Spleen (tissue), 11 donors: ENCODE measurements around the gene VN1R2. TPM values are rescaled to one million over a fixed set of nuclear protein-coding genes. Genes with fewer than 3 reads are reported as not detected.
"Not testable (repeated sequence)": the region's sequence is repeated elsewhere in the genome, so short reads cannot be mapped to it uniquely, and the experiment has no call there.

Experiments
- DNase-seq: peaks from one replicate; pipeline ENCODE4 v3.0.0-alpha.2; 2020
- H3K27ac ChIP-seq, 8 donors: fragments of 200-600 bp; sonication (generic) in 7 of 8; 1 replicate in 4 of 8; 2 replicates in 4 of 8; pipeline versions ENCODE4 v1.5.0 to v1.8.0; 2016 to 2021; ENCODE audit warnings: inconsistent platforms in 4 of 8, mild to moderate bottlenecking in 4 of 8, moderate library complexity in 1 of 8
- H3K27me3 ChIP-seq, 7 donors: fragments of 200-600 bp; sonication (generic) in 6 of 7; replicated peaks in 1 of 7; 1 replicate in 4 of 7; 2 replicates in 3 of 7; pipeline versions ENCODE4 v1.5.0 to v1.8.0; 2016 to 2021; ENCODE audit warnings: inconsistent platforms in 3 of 7, mild to moderate bottlenecking in 1 of 7
- H3K36me3 ChIP-seq, 6 donors: fragments of 200-600 bp; sonication (generic) in 5 of 6; 1 replicate in 4 of 6; 2 replicates in 2 of 6; pipeline versions ENCODE4 v1.5.0 to v1.8.0; 2016 to 2021; ENCODE audit warnings: inconsistent platforms in 2 of 6
- H3K4me1 ChIP-seq, 6 donors: fragments of 200-600 bp; sonication (generic) in 5 of 6; 1 replicate in 3 of 6; 2 replicates in 3 of 6; pipeline versions ENCODE4 v1.5.0 to v1.8.0; 2016 to 2021; ENCODE audit warnings: inconsistent platforms in 3 of 6
- H3K4me3 ChIP-seq, 8 donors: fragments of 200-600 bp; sonication (generic) in 7 of 8; 1 replicate in 4 of 8; 2 replicates in 4 of 8; pipeline versions ENCODE4 v1.5.0 to v1.8.0; 2016 to 2021; ENCODE audit warnings: inconsistent platforms in 4 of 8, mild to moderate bottlenecking in 4 of 8, moderate library complexity in 2 of 8
- H3K9me3 ChIP-seq, 8 donors: fragments of 200-600 bp; sonication (generic) in 7 of 8; 1 replicate in 4 of 8; 2 replicates in 4 of 8; pipeline versions ENCODE4 v1.5.0 to v1.8.0; 2016 to 2021; ENCODE audit warnings: inconsistent platforms in 4 of 8
- POLR2A ChIP-seq, 3 donors: fragments of 450-650 bp; IDR thresholded peaks; one replicate each; pipeline ENCODE4 v1.5.1; 2017; ENCODE audit warnings: antibody characterized with exemption in 3 of 3, mild to moderate bottlenecking in 1 of 3
- POLR2AphosphoS5 ChIP-seq, 3 donors: sonication (generic); formaldehyde crosslinking; IDR thresholded peaks; one replicate each; pipeline ENCODE4 v1.5.1; 2017; ENCODE audit warnings: antibody characterized with exemption in 3 of 3
- WGBS, 5 donors: extraction: QIAGEN DNeasy Blood & Tissue Kit in 3 of 5; methylation state at CpG; one replicate each; pipeline versions ENCODE4 v1.1.5 to v1.1.7; 2013 to 2018; 5-methylcytosine and 5-hydroxymethylcytosine counted together
- intact Hi-C: fragments of 100-400 bp; cut with DNase I; formaldehyde crosslinking; loops from one replicate; pipeline ENCODE4 v1.15.0; 2023; ENCODE audit warnings: low total_unique reads
- polyA plus RNA-seq, 3 donors: library from polyadenylated mRNA; stranded (reverse); fragments of 200-250 nt; gene quantifications; one replicate each; pipeline ENCODE4 v1.2.1, GENCODE V29; 2013
- total RNA-seq, 7 donors: library from RNA; depleted of rRNA in 3 of 7; stranded (reverse); fragments of >200 nt in 3 of 7; fragmentation: NEBNext Ultra II Directional in 4 of 7; extraction: Animal tissue kit (Norgen Biotek cat#: 25700) in 4 of 7; gene quantifications; one replicate each; pipeline versions ENCODE4 v1.1.0 to v1.2.1, GENCODE V29; 2016 to 2021
- TF ChIP-seq, protein P1 (sequence below), 11 experiments: fragments of 200-600 bp in 7 of 11; fragments of 450-650 bp in 4 of 11; sonication (generic) in 4 of 11; IDR thresholded peaks in 8 of 11; conservative IDR thresholded peaks in 3 of 11; 1 replicate in 7 of 11; 2 replicates in 4 of 11; pipeline versions ENCODE4 v1.4.0 to v1.8.0; 2016 to 2021; ENCODE audit warnings: antibody characterized with exemption in 11 of 11, inconsistent platforms in 4 of 11, mild to moderate bottlenecking in 1 of 11
- donor health status: healthy with polysubstance abuse.
- donor health status: DM: no; HTN: no; CAD: no; lungs with moderate emphysema.
- donor health status: DM: no; HTN: no; CAD: no.
- donor health status: Bipolar disorder and iron deficiency.
- donor health status: healthy.
- donor health status: DM: no; HTN: no; CAD: no.
- donor health status: DM: yes; HTN: yes; CAD: no.

Gene VN1R2
- total and polyA plus RNA-seq, 10 donors = not detected

DNA sequence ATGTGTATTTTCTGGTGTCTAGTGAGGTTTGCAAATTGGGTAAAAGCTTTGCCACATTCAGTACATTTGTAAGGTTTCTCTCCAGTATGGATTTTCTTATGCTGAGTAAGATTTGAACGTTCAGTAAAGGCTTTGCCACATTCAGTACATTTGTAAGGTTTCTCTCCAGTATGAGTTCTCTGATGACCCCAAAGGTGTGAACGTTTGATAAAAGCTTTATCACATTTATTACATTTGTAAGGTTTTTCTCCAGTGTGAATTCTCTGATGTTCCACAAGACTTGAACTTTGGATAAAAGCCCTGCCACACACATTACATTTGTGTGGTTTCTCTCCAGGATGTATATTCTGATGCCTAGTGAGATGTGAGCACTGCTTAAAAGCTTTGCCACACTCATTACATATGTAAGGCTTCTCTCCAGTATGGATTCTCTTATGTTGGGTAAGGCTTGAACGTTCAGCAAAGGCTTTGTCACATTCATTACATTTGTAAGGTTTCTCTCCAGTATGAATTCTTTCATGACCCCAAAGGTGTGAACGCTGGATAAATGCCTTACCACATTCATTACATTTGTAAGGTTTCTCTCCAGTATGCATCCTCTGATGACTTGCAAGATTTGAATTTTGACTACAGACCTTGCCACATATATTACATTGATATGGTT is 20.8 kb upstream of the VN1R2 start:
- WGBS, 5 donors = 87 to 99% (median 90%) methylated on average over 4 of the region's 4 CpGs
- H3K4me3 ChIP-seq = no peak overlapping the region
- no peaks in the 10 kb centered on the region for H3K4me1 ChIP-seq
- H3K36me3 ChIP-seq = peaks cover 14 to 54% (median 49%) of the 10 kb centered on the region in 6 donors
- H3K9me3 ChIP-seq = peaks cover 58 to 100% (median 100%) of the 10 kb centered on the region in 8 donors
- no peak for DNase-seq
- no peak overlapping the region for H3K27ac ChIP-seq
- TF ChIP-seq POLR2A (IDR thresholded peaks at IDR 0.05) = no peak
- TF ChIP-seq POLR2AphosphoS5 (IDR thresholded peaks at IDR 0.05) = no peak
- TF ChIP-seq, protein P1, sequence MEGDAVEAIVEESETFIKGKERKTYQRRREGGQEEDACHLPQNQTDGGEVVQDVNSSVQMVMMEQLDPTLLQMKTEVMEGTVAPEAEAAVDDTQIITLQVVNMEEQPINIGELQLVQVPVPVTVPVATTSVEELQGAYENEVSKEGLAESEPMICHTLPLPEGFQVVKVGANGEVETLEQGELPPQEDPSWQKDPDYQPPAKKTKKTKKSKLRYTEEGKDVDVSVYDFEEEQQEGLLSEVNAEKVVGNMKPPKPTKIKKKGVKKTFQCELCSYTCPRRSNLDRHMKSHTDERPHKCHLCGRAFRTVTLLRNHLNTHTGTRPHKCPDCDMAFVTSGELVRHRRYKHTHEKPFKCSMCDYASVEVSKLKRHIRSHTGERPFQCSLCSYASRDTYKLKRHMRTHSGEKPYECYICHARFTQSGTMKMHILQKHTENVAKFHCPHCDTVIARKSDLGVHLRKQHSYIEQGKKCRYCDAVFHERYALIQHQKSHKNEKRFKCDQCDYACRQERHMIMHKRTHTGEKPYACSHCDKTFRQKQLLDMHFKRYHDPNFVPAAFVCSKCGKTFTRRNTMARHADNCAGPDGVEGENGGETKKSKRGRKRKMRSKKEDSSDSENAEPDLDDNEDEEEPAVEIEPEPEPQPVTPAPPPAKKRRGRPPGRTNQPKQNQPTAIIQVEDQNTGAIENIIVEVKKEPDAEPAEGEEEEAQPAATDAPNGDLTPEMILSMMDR (IDR thresholded peaks at IDR 0.05 in 8 of 11, conservative IDR thresholded peaks at IDR 0.05 in 3 of 11) = no peak
- intact Hi-C loops = no loop called here
- H3K27me3 ChIP-seq = no peaks in the 10 kb centered on the region

DNA sequence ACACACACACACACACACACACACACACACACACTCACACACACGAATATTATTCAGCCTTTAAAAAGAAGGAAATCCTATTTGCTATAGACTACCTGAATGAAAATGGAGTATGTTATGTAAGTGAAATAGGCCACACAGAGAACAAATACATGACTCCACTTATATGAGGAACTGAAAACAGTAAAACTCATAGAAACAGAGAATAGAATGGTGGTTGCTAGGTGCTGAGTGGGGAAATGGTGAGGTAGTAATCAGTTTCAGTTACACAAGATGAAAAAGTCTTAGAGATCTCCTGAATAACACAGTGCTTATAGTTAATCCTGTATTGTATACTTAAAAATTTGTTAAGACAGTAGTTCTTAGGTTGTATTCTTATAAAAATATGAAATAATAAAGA is 11.6 kb upstream of the VN1R2 start:
- intact Hi-C loops = loop anchor here (5.0 kb wide), 1 partner anchor 39 kb away; no protein-coding TSS in a partner anchor
- no peak overlapping the region for H3K27ac ChIP-seq
- no peak for DNase-seq

DNA sequence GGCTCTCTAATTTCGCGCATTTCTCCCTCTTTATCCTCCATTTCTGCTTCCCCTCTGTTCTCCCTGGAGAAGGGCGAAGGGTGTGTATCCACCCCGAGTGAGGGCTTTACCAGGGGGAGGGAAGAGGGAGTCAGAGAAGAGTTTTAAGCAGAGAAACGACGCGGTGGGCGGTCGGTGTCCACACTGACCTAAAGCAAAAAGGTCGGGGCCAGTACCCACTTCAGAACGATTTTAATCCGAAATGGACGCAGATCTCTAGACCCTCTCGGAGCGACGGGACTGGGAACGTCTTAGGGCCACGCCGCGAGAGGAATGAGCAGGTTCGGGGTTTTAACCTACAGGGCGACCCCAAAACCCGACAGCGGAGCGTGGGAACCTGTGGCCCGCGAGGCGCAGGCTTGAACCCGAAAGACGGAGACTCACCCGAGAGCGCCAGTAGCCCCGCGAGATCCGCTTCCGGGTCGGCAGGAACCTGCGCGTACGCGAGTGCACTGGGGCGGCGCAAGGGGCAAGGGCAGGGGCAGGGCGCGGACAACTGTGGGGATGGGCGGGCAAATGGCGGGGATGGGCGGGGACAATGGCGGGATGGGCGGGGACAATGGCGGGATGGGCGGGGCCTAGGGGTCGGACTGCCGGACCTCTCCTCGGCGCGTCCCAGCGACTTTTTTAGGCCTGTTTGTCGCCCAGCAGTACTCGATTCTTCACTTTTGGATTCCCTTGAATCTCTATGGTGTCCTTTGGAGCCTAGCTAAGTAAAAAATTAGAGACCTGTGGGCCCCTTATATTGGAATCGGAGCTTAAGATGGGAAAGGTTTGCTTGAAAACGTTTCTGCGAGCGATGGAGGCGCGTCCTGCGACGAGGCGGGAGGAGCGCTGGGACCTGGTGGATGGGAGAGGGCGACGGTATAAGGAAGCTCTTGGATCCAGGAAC is 3.4 kb upstream of the VN1R2 start, which contains the start of gene ZNF677:
Gene ZNF677, minus strand, starts transcription at position 463 of the 931 bp plus-strand sequence. CDS start 3,323 bp downstream, outside the sequence.
- Histone ChIP-seq H3K9me3 (peaks cover 0 to 100% (median 78%) of the 10 kb centered on the region in 8 donors), H3K36me3 (peaks cover 0 to 38% (median 32%) of the 10 kb centered on the region in 6 donors), H3K27me3 (no peaks in the 10 kb centered on the region), H3K4me3 (peak within 1 kb of the TSS; percentile 60 to 81 (median 68)), H3K27ac (peak within 1 kb of the TSS; percentile 66 to 86 (median 83)), H3K4me1 (peaks cover 0 to 17% (median 8%) of the 10 kb centered on the region in 6 donors)
- intact Hi-C loops = no loop called here
- peak in 1 of 3 donors; percentile 35 for TF ChIP-seq POLR2A (IDR thresholded peaks at IDR 0.05)
- peak; percentile 80 to 91 (median 88) for TF ChIP-seq POLR2AphosphoS5 (IDR thresholded peaks at IDR 0.05)
- TF ChIP-seq, protein P1 (IDR thresholded peaks at IDR 0.05 in 8 of 11, conservative IDR thresholded peaks at IDR 0.05 in 3 of 11) = no peak
- WGBS, 5 donors = 3 to 7% (median 4%) methylated on average over 60 to 72 of the region's 72 CpGs
- DNase-seq = peak; percentile 95

More for the DNA sequence above, 11.6 kb upstream of the VN1R2 start:
- H3K36me3 ChIP-seq = peaks cover 23 to 91% (median 69%) of the 10 kb centered on the region in 6 donors
- peaks cover 29 to 100% (median 98%) of the 10 kb centered on the region in 8 donors for H3K9me3 ChIP-seq
- H3K27me3 ChIP-seq = no peaks in the 10 kb centered on the region
- TF ChIP-seq POLR2AphosphoS5 (IDR thresholded peaks at IDR 0.05) (no peak), POLR2A (IDR thresholded peaks at IDR 0.05) (no peak)
- TF ChIP-seq, protein P1 (IDR thresholded peaks at IDR 0.05 in 8 of 11, conservative IDR thresholded peaks at IDR 0.05 in 3 of 11) = no peak
- no peaks in the 10 kb centered on the region for H3K4me1 ChIP-seq
- 79 to 89% (median 86%) methylated on average over 1 of the region's 1 CpG for WGBS, 5 donors
- no peak overlapping the region for H3K4me3 ChIP-seq

DNA sequence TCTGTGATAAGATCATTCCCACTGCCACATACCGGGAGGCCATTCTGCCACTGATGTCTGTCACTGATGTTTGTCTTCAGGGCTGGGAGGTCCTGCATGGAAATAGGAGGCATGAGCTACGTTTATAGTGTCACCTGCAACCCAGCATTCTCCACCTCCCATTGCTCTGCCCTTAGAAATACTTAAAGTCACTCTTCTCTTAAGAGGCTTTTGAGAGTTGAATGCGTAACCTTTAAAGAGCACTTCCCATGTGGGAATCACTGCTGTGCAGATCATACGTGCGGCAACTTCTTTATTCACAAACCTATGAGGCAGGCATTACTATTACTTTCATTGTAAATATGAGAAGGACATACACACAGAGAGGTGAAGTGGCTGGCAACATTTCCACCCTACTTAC is 9.5 kb downstream of the VN1R2 start, which contains the start of gene VN1R4:
Gene VN1R4, minus strand, starts transcription at position 101 of the 400 bp plus-strand sequence. Its CDS starts 58 bp downstream, at position 43.
- H3K9me3 ChIP-seq = peaks cover 0 to 63% (median 27%) of the 10 kb centered on the region in 8 donors
- DNase-seq, H3K4me1 ChIP-seq, H3K27ac ChIP-seq, H3K4me3 ChIP-seq, intact Hi-C loops, H3K36me3 ChIP-seq: not testable (repeated sequence)
- H3K27me3 ChIP-seq = peaks cover 0 to 22% (median 0%) of the 10 kb centered on the region in 7 donors
- WGBS, 5 donors = 72 to 98% (median 93%) methylated on average over 4 to 5 of the region's 5 CpGs

DNA sequence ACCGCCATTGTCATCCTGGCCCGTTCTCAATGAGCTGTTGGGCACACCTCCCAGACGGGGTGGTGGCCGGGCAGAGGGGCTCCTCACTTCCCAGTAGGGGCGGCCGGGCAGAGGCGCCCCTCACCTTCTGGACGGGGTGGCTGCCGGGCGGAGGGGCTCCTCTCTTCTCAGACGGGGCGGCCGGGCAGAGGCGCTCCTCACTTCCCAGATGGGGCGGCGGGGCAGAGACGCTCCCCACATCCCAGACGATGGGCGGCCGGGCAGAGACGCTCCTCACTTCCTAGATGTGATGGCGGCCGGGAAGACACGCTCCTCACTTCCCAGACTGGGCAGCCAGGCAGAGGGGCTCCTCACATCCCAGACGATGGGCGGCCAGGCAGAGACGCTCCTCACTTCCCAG is 11.8 kb downstream of the VN1R2 start:
- WGBS, 5 donors = 92 to 98% (median 93%) methylated on average over 15 to 27 of the region's 27 CpGs
- H3K4me1 ChIP-seq, DNase-seq, H3K36me3 ChIP-seq, intact Hi-C loops, H3K4me3 ChIP-seq, H3K27ac ChIP-seq: not testable (repeated sequence)
- Histone ChIP-seq H3K9me3 (peaks cover 0 to 59% (median 20%) of the 10 kb centered on the region in 8 donors), H3K27me3 (peaks cover 0 to 21% (median 0%) of the 10 kb centered on the region in 7 donors)
